NCI-H748 treated with DMSO at 0.1 percent for 48 hours (cell line): ENCODE data around the gene TKFC.
A peak's percentile ranks its signal among the peaks of the same experiment; 100 is the strongest.

Source experiments
- DNase-seq: peaks from one replicate; lab custom pipeline; 2025; lab: John Stamatoyannopoulos, UW

Gene TKFC

DNA sequence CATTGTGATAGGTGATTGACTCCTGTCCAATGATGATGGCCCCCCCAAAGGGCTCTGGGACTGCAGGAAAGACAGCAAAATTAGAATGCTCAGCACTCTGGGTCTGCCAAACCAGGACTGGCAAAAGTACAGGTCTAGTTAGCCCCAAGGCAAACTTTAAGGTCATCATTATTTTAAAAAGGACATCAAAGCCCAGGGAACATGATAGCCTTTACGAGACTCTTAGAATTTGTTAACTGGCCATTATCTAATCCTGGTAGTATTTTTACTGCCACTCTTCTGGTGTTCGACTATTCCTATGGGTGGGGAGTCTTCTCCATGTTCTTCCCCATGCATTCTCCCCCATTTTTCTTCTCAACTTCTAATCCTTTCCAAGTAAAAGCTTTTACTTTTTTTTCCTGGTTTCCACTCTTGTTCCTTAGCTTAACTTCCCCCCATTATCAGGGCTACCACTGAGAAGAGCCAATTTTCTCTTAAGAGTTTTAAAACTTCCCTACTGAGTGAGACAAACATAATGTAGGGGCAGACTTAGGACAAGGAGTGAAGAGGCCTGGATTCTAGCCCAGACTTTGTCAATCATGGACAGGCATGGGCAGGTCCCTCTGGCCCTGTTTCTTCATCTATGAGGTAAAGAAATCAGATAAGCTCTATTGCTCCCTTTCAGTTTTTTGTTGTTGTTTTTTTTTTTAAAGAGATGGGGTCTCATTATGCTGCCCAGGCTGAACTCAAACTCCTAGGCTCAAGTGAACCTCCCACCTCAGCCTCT, 7.2 kb upstream of the TKFC start:
- DNase-seq: no peak

GRCh38 chr11:61327669-61328071, 5.4 kb upstream of the TKFC start:
- no peak for DNase-seq

GRCh38 chr11:61328351-61328750, 4.7 kb upstream of the TKFC start:
- DNase-seq: no peak

GRCh38 chr11:61329871-61330270, 3.2 kb upstream of the TKFC start:
- no peak for DNase-seq

- no peak for DNase-seq
Measured at GRCh38 chr11:61331651-61332050, 1.4 kb upstream of the TKFC start.

GRCh38 chr11:61332281-61332796, 689 bp upstream of the TKFC start:
- DNase-seq: no peak

GRCh38 chr11:61333550-61334433, 764 bp downstream of the TKFC start:
- no peak for DNase-seq

DNA sequence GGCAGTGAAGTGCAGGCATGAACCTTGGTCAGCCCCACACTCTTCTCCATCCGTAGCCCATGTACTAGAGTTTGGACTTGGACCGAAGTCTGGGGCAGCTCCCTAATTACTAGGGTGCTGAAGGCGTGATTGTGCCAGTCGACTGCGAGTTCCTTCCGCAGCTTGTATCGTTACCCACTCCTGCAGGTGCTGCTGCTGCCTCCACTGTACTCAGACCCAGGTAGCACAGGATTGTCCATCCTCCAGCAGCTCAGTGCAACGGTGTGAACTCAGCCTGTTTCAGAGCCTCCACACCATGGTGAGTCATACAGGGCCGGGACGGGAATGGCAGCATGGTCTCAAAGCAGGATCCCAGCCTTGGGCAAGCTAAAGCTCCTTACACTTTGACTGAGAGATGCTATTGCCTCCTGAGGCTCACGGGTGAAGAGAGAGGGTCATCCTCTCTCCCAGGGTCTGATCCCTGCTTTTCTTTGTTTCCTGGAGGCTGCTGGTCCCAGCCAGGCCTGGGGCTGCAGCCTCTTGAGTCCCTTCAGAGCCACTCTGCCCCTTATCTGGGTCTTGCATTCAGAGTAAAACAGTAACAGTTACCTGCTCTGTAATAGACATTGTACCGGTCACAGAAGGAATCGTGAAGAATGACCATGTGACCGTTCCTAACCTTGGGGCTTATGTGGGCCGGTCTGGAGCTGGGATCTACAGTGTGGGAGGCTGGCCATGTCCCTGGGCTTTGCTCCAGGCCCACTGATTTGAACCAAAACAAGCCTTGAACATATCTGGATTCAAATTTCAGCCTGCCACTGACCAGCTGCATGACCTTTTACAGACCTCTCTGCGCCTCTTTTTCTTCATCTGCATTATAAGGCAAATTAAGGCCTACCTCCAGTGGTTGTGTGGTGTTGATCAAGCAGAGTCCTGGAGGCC, 1.7 kb downstream of the TKFC start:
- DNase-seq: no peak

DNA sequence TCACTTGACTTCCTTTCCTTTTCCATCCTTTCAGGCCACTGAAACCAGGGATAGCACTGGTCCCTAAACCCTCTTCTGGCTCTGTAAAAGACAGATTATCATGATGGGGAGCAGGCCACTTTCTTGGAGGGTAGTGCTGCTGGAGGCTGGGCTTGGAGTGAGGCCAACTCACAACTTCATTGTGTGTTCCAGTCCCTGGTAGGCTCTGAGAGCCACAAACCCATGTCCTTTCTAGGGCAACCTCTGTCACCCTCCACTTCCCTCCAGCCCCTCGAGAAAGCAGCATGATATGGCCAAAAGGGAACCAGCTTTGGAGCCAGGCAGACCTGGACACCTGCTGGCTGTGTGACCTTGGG, 2.3 kb downstream of the TKFC start:
- DNase-seq: no peak

GRCh38 chr11:61336171-61336935, 3.3 kb downstream of the TKFC start:
- peak; percentile 72 for DNase-seq

DNA sequence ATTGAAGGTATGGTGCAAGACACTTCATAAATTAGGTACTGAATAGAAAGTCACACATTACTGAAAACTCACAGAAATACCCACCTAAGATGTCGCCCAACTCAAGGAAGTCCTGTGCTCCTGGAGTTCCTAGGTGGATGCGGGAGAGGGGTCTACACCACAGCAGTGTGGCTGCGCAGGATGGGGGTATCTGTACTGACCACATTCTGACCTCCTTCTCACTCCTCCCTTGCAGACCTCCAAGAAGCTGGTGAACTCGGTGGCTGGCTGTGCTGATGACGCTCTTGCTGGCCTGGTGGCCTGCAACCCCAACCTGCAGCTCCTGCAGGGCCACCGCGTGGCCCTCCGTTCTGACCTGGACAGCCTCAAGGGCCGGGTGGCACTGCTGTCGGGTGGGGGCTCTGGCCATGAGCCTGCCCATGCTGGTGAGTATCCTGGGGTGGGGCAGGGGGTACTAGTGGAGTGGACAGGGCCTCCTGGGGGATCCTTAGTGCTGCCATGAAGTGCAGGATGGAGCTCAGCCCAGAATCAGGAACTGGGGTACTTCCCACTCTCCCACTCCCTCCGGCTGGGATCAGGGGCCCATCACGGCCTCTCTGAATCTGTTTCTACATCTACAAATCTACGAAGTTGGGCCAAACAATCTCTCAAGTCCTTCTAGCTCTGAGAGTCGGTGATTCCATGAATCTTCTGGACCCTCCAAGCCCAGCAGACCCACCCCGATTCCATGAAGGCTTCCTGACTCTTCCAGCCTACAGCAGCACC, 4.9 kb downstream of the TKFC start:
- DNase-seq: no peak

GRCh38 chr11:61338783-61339489, 5.9 kb downstream of the TKFC start:
- no peak for DNase-seq

- no peak for DNase-seq
Measured at GRCh38 chr11:61339490-61339878, 6.5 kb downstream of the TKFC start.

DNA sequence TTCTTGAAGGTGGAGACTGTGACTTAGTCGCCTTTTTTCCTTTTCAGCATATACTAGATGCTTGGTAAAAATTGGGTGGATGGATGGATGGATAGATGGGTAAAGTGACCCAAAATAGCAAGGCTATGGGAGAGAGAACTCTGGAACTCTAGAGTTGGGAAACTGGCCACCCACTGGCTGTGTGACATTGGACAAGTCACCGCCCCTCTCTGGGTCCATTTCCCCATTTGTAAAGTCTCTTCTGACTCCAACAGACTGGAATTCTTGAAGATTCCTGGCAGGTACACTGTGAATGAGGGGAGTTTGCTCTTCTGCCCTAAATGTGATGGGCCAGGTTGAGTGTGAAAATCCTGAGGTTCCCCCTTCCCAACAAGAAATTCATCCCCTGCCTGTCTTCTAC, 8.0 kb downstream of the TKFC start:
- no peak for DNase-seq

DNA sequence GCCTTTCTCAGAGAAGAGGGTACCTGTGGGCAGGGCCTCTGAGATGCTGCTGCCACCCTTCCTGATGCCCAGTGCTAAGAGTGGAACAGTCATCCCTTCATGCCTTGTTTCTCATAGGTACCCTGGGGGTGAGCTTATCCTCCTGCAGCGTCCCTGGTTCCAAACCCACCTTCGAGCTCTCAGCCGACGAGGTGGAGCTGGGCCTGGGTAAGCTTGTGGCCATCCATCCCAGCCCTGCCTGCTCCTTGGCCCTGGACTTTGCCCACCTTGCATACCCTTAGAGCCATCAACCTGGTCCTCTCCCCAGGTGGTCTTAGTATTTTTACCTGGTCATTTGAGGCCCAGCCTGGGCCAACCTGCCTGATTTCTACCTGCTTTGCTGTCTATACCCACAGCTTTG, 8.7 kb downstream of the TKFC start:
- DNase-seq: no peak

DNA sequence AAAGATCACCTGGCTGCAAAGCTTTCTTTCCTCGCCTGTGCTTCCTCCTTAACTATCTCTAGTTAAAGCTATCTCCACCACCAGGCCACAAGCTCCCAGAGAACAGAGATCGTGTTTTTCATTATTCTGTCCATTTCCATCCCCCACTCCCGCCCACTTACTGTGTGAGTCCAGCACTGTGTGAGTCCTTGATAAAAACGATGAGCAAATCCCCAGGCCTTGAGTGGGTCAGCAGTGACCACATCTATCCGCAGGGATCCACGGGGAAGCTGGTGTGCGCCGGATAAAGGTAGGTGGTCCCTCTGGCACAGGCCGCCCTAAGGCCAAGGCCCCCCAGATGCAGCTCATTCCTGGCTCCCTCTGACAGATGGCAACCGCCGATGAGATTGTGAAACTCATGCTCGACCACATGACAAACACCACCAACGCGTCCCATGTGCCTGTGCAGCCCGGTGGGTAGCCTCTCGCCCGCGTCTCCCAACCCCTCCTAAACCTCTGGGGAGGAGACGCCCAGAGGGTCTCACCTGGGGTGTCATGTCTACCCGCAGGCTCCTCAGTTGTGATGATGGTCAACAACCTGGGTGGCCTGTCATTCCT, 9.3 kb downstream of the TKFC start:
- DNase-seq: no peak

DNA sequence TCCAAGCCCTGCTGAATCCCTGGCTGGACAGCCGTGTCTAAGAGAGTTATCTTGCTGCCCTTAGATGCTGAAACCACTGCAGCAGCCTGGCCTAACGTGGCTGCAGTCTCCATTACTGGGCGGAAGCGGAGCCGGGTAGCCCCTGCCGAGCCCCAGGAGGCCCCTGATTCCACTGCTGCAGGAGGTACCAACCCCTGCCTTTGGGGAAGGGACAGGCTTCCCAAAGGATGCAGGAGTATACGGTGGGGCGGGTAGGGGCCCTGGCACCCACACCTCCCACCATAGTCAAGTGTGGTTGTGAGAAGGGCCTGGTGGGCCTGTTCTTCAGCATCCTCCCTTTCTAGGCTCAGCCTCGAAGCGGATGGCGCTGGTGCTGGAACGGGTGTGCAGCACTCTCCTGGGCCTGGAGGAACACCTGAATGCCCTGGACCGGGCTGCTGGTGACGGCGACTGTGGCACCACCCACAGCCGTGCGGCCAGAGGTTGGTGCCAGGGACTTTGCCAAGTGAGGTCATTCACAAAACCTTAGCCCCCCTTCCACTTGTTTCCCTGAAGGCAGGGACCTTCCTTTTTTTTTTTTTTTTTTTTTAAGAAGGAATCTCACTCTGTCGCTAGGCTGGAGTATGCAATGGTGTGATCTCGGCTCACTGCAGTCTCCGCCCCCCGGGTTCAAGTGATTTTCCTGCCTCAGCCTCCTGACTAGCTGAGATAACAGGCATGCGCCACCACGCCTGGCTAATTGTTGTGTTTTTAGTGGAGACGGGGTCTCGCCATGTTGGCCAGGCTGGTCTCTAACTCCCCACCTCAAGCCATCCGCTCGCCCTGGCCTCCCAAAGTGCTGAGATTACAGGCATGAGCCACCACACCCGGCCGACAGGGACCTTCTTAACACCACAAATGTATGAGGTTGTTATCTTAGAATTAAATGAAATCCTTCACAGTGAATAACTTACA, 11.0 kb downstream of the TKFC start:
- no peak for DNase-seq

DNA sequence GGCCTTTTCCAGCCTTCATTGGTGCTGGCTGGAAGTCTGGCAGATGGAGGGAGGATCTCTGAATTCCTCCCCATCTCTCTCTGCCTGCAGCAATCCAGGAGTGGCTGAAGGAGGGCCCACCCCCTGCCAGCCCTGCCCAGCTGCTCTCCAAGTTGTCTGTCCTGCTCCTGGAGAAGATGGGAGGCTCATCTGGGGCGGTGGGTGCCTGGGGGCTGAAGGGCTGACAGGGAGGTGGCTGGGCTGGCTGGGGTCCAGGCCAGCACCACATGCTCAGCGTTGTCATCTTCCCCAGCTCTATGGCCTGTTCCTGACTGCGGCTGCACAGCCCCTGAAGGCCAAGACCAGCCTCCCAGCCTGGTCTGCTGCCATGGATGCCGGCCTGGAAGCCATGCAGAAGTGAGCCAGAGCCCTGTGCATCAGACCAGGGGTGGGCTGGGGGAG, 12.2 kb downstream of the TKFC start:
- no peak for DNase-seq
